Keratinocyte (primary cell): Measurements from ENCODE around the gene MRPL27. TPM values are rescaled to one million over a fixed set of nuclear protein-coding genes. Genes with fewer than 3 reads are reported as not detected.
A peak's percentile ranks its signal among the peaks of the same experiment; 100 is the strongest.

Source experiments
- DNase-seq: peaks from one replicate; pipeline ENCODE4 v3.0.0-alpha.2; 2011; ENCODE audit warnings: low read depth, missing footprints, low spot score
- FAIRE-seq: peaks from 2 replicates; lab custom pipeline; 2011; peaks lifted over from hg19 to GRCh38; lab: Jason Lieb, UNC
- H2AFZ ChIP-seq: 2 replicates; pipeline ENCODE4 v1.6.0; 2012; ENCODE audit warnings: low read length, control low read depth, inconsistent platforms; ENCODE audit not compliant: control insufficient read depth
- H3K27ac ChIP-seq: 2 replicates; pipeline ENCODE4 v1.5.1; 2011; ENCODE audit warnings: low read length; ENCODE audit not compliant: control insufficient read depth, insufficient read depth
- H3K27me3 ChIP-seq: 3 replicates; pipeline ENCODE4 v1.6.0; 2011; ENCODE audit warnings: low read length; ENCODE audit not compliant: control insufficient read depth, insufficient read depth; ENCODE audit errors: extremely low read depth
- H3K36me3 ChIP-seq, 2 experiments: 2 replicates in 1 of 2; 3 replicates in 1 of 2; pipeline ENCODE4 v1.5.1; 2011; ENCODE audit warnings: low read length in 2 of 2, mild to moderate bottlenecking in 1 of 2; ENCODE audit not compliant: control insufficient read depth in 2 of 2, insufficient read depth in 2 of 2; ENCODE audit errors: extremely low read depth in 1 of 2
- H3K4me1 ChIP-seq: 3 replicates; pipeline ENCODE4 v1.5.1; 2011; ENCODE audit warnings: low read length; ENCODE audit not compliant: control insufficient read depth, insufficient read depth; ENCODE audit errors: extremely low read depth
- H3K4me2 ChIP-seq: 3 replicates; pipeline ENCODE4 v1.6.0; 2011; ENCODE audit warnings: low read depth, low read length; ENCODE audit not compliant: control insufficient read depth, insufficient read depth; ENCODE audit errors: extremely low read depth
- H3K4me3 ChIP-seq, 3 experiments: fragments of 200-600 bp in 1 of 3; sonication (generic) in 1 of 3; 2 replicates in 2 of 3; 3 replicates in 1 of 3; pipeline ENCODE4 v1.5.1; 2011 to 2016; ENCODE audit warnings: low read length in 3 of 3, mild to moderate bottlenecking in 3 of 3, control low read depth in 2 of 3, inconsistent platforms in 1 of 3, low read depth in 1 of 3, mixed read lengths in 1 of 3, mixed run types in 1 of 3, moderate library complexity in 1 of 3; ENCODE audit not compliant: control insufficient read depth in 2 of 3, insufficient read depth in 2 of 3; ENCODE audit errors: extremely low read depth in 1 of 3
- H3K79me2 ChIP-seq: 2 replicates; pipeline ENCODE4 v1.6.0; 2012; ENCODE audit warnings: low read length; ENCODE audit not compliant: control insufficient read depth, insufficient read depth
- H3K9ac ChIP-seq: 3 replicates; pipeline ENCODE4 v1.6.0; 2011; ENCODE audit warnings: low read length; ENCODE audit not compliant: control insufficient read depth, insufficient read depth; ENCODE audit errors: extremely low read depth
- H3K9me1 ChIP-seq: 3 replicates; pipeline ENCODE4 v1.6.0; 2011; ENCODE audit warnings: low read length; ENCODE audit not compliant: control insufficient read depth, insufficient read depth; ENCODE audit errors: extremely low read depth
- H3K9me3 ChIP-seq: 2 replicates; pipeline ENCODE4 v1.5.1; 2012; ENCODE audit warnings: low read depth, low read length; ENCODE audit not compliant: control insufficient read depth
- H4K20me1 ChIP-seq: 3 replicates; pipeline ENCODE4 v1.6.0; 2011; ENCODE audit warnings: low read length; ENCODE audit not compliant: control insufficient read depth, insufficient read depth; ENCODE audit errors: extremely low read depth
- CTCF ChIP-seq, 3 experiments: IDR thresholded peaks in 1 of 3; conservative IDR thresholded peaks in 1 of 3; optimal IDR thresholded peaks in 1 of 3; 2 replicates in 2 of 3; 3 replicates in 1 of 3; pipeline versions ENCODE3 to v1.5.1; 2011; ENCODE audit warnings: low read length in 3 of 3, mild to moderate bottlenecking in 3 of 3, moderate library complexity in 2 of 3, control low read depth in 1 of 3, inconsistent platforms in 1 of 3; ENCODE audit not compliant: insufficient read depth in 2 of 3; ENCODE audit errors: extremely low read depth in 1 of 3
- EZH2 ChIP-seq: IDR thresholded peaks from one replicate; pipeline ENCODE4 v1.6.1; 2012; ENCODE audit warnings: inconsistent platforms, mild to moderate bottlenecking, low read length, moderate library complexity
- dilution Hi-C: fragments of 300-500 bp; cut with MboI; formaldehyde crosslinking; loops from one replicate; pipeline ENCODE4 v1.7.0; 2020; ENCODE audit warnings: low sequenced_read_pairs; ENCODE audit not compliant: extremely low pct_ligation_motif_present
- polyA minus RNA-seq, 3 experiments: library from RNA; depleted of rRNA, polyadenylated mRNA; stranded (reverse); fragments of >200 nt; gene quantifications; 1 replicate in 1 of 3; 2 replicates in 1 of 3; 3 replicates in 1 of 3; pipeline ENCODE4 v1.2.3, GENCODE V29; 2011
- polyA plus RNA-seq, 5 experiments: library from polyadenylated mRNA; depleted of rRNA in 3 of 5; stranded (reverse) in 3 of 5; stranded (forward) in 1 of 5; unstranded in 1 of 5; fragments of >200 nt; gene quantifications; 1 replicate in 1 of 5; 2 replicates in 3 of 5; 3 replicates in 1 of 5; pipeline versions ENCODE4 v1.2.1 to v1.2.3, GENCODE V29; 2011 to 2012; ENCODE audit warnings: missing spikeins in 2 of 5, low read depth in 1 of 5, low replicate concordance in 1 of 5

The MRPL27 gene
- polyA plus RNA-seq (106 to 130 TPM (median 123 TPM) in 3 replicates), polyA minus RNA-seq (41.0 to 62.1 TPM (median 43.0 TPM) in 3 replicates)
- 48.6 TPM for polyA plus RNA-seq (2011; ENCODE audit: low read depth)
- polyA plus RNA-seq (2011; cell fraction: cytosol; rRNA removed): 97.2 and 104 TPM in 2 replicates
- polyA plus RNA-seq (2011; cell fraction: nucleus; rRNA removed): 77.6 and 82.3 TPM in 2 replicates
- polyA plus RNA-seq (2012; ENCODE audit: low replicate concordance): 84.6 and 121 TPM in 2 replicates
- polyA minus RNA-seq (2011; cell fraction: cytosol; rRNA and poly(A)+ RNA removed): 28.8 TPM
- polyA minus RNA-seq (2011; cell fraction: nucleus; rRNA and poly(A)+ RNA removed): 11.7 and 11.8 TPM in 2 replicates

GRCh38 chr17:50372758-50373556, at the start of gene MRPL27, which contains the start of gene EME1:
Gene MRPL27, minus strand, starts transcription at chr17:50373184. Its CDS starts 14 bp downstream, at chr17:50373170.
Gene EME1, plus strand, starts transcription at chr17:50373229. Its CDS starts 1,980 bp downstream, at chr17:50375209.
- peaks cover 8 to 27% of the 10 kb centered on the region in 2 experiments for H3K36me3 ChIP-seq

GRCh38 chr17:50422738-50423137, 49.8 kb upstream of the MRPL27 start:
- H3K27me3 ChIP-seq: no peaks in the 10 kb centered on the region
- DNase-seq (no peak), FAIRE-seq (no peak)
- H3K4me1 ChIP-seq: peaks cover 46% of the 10 kb centered on the region
- dilution Hi-C loops: no loop called here
- H4K20me1 ChIP-seq: no peaks in the 10 kb centered on the region
- H3K27ac ChIP-seq: no peak overlapping the region
- no peaks in the 10 kb centered on the region for H3K9me3 ChIP-seq
- no peaks in the 10 kb centered on the region for H3K9me1 ChIP-seq
- TF ChIP-seq EZH2 (no peak), CTCF (optimal IDR thresholded peaks at IDR 0.05 in 1 of 3, IDR thresholded peaks at IDR 0.05 in 1 of 3, conservative IDR thresholded peaks at IDR 0.05 in 1 of 3; ENCODE audit: extremely low read depth in 1 of 3, insufficient read depth in 2 of 3, low read length in 3 of 3) (no peak)
- H3K4me2 ChIP-seq: no peak overlapping the region
- H3K36me3 ChIP-seq: no peaks in the 10 kb centered on the region
- H3K79me2 ChIP-seq: peaks cover 14% of the 10 kb centered on the region
- no peak overlapping the region for H3K9ac ChIP-seq
- no peak overlapping the region for H3K4me3 ChIP-seq
- no peak overlapping the region for H2AFZ ChIP-seq

More at GRCh38 chr17:50372758-50373556, at the start of gene MRPL27, which contains the start of gene EME1:
- Histone ChIP-seq H3K4me1 (peaks cover 16% of the 10 kb centered on the region), H3K27ac (peak within 1 kb of the TSS; percentile 96), H3K9me1 (no peaks in the 10 kb centered on the region), H2AFZ (peak within 1 kb of the TSS; percentile 99), H3K4me2 (peak within 1 kb of the TSS; percentile 94), H3K27me3 (no peaks in the 10 kb centered on the region), H3K79me2 (peaks cover 31% of the 10 kb centered on the region), H3K4me3 (peak within 1 kb of the TSS; percentile 72 to 88 (median 83)), H3K9me3 (no peaks in the 10 kb centered on the region), H3K9ac (peak within 1 kb of the TSS; percentile 96), H4K20me1 (peaks cover 4% of the 10 kb centered on the region)
- DNase-seq: no peak
- dilution Hi-C loops: no loop called here
- peak; percentile 81 for FAIRE-seq
- TF ChIP-seq CTCF (optimal IDR thresholded peaks at IDR 0.05 in 1 of 3, IDR thresholded peaks at IDR 0.05 in 1 of 3, conservative IDR thresholded peaks at IDR 0.05 in 1 of 3; ENCODE audit: extremely low read depth in 1 of 3, insufficient read depth in 2 of 3, low read length in 3 of 3) (no peak), EZH2 (no peak)
